Neural progenitor cell (in vitro differentiated cells): ENCODE measurements around the gene SLAIN1. TPM values are rescaled to one million over a fixed set of nuclear protein-coding genes. Genes with fewer than 3 reads are reported as not detected.

Source experiments
- DNase-seq: peaks from one replicate; pipeline ENCODE4 v3.0.0-alpha.2; 2016; ENCODE audit warnings: low spot score
- H2AFZ ChIP-seq: fragments of 200-600 bp; sonication (generic); replicated peaks from 2 replicates; pipeline ENCODE4 v1.6.1; 2016; ENCODE audit warnings: antibody characterized with exemption
- H3F3A ChIP-seq: fragments of 200-600 bp; sonication (generic); 2 replicates; pipeline ENCODE4 v1.6.1; 2016; ENCODE audit warnings: antibody characterized with exemption, low read depth
- H3K27ac ChIP-seq: fragments of 200-600 bp; sonication (generic); 2 replicates; pipeline ENCODE4 v1.5.1; 2016; ENCODE audit warnings: mild to moderate bottlenecking
- H3K27me3 ChIP-seq: fragments of 200-600 bp; sonication (generic); 2 replicates; pipeline ENCODE4 v1.6.1; 2016; ENCODE audit warnings: mild to moderate bottlenecking, moderate library complexity
- H3K36me3 ChIP-seq: fragments of 200-600 bp; sonication (generic); 2 replicates; pipeline ENCODE4 v1.5.1; 2016
- H3K4me1 ChIP-seq: fragments of 200-600 bp; sonication (generic); 2 replicates; pipeline ENCODE4 v1.6.1; 2016; ENCODE audit warnings: mixed run types
- H3K4me2 ChIP-seq: fragments of 200-600 bp; sonication (generic); 2 replicates; pipeline ENCODE4 v1.6.1; 2016
- H3K4me3 ChIP-seq: fragments of 200-600 bp; sonication (generic); 2 replicates; pipeline ENCODE4 v1.5.1; 2016
- H3K79me2 ChIP-seq: fragments of 200-600 bp; sonication (generic); 2 replicates; pipeline ENCODE4 v1.6.1; 2016; ENCODE audit warnings: low read depth
- H3K9ac ChIP-seq: fragments of 200-600 bp; sonication (generic); 2 replicates; pipeline ENCODE4 v1.6.1; 2016
- H3K9me3 ChIP-seq: fragments of 200-600 bp; sonication (generic); 2 replicates; pipeline ENCODE4 v1.5.1; 2016; ENCODE audit warnings: low read depth
- H4K20me1 ChIP-seq: fragments of 200-600 bp; sonication (generic); 2 replicates; pipeline ENCODE4 v1.6.1; 2016; ENCODE audit warnings: low read depth
- H3K27ac Mint-ChIP-seq: 3 replicates; pipeline ENCODE4 v1.8.0; 2021; ENCODE audit warnings: mixed read lengths
- H3K27me3 Mint-ChIP-seq: 2 replicates; pipeline ENCODE4 v1.8.0; 2022; ENCODE audit warnings: low read depth, mild to moderate bottlenecking, inconsistent platforms, moderate library complexity, mixed read lengths; ENCODE audit not compliant: insufficient read depth
- H3K36me3 Mint-ChIP-seq: 3 replicates; pipeline ENCODE4 v1.8.0; 2021; ENCODE audit warnings: mixed read lengths
- H3K4me1 Mint-ChIP-seq: 3 replicates; pipeline ENCODE4 v1.8.0; 2021; ENCODE audit warnings: mixed read lengths
- H3K4me3 Mint-ChIP-seq: 3 replicates; pipeline ENCODE4 v1.8.0; 2021; ENCODE audit warnings: mild to moderate bottlenecking, moderate library complexity, mixed read lengths
- H3K9me3 Mint-ChIP-seq: 3 replicates; pipeline ENCODE4 v1.8.0; 2020; ENCODE audit warnings: mixed read lengths
- CTCF ChIP-seq: fragments of 200-600 bp; sonication (generic); IDR thresholded peaks from 2 replicates; pipeline ENCODE4 v1.5.1; 2017; ENCODE audit warnings: antibody characterized with exemption, mild to moderate bottlenecking
- EZH2 ChIP-seq: fragments of 200-600 bp; sonication (generic); IDR thresholded peaks from 2 replicates; pipeline ENCODE4 v1.6.1; 2017; ENCODE audit warnings: antibody characterized with exemption, mild to moderate bottlenecking, moderate library complexity
- EZH2phosphoT487 ChIP-seq: fragments of 200-600 bp; sonication (generic); IDR thresholded peaks from 2 replicates; pipeline ENCODE4 v1.6.1; 2017; ENCODE audit warnings: antibody characterized with exemption
- total RNA-seq: library from RNA; depleted of rRNA; stranded (reverse); fragments of >200 nt; gene quantifications from 2 replicates; pipeline ENCODE4 v1.2.3, GENCODE V29; 2015; ENCODE audit warnings: low replicate concordance

Gene SLAIN1
- total RNA-seq, 1 donor from 2014 or later: 87.2 TPM

GRCh38 chr13:77781808-77782207 lies 84.3 kb downstream of the SLAIN1 start:
- Histone ChIP-seq H3K4me1 (peaks cover 20% of the 10 kb centered on the region), H3K9ac (no peak overlapping the region), H3K9me3 (no peaks in the 10 kb centered on the region), H3K36me3 (no peaks in the 10 kb centered on the region), H4K20me1 (no peaks in the 10 kb centered on the region), H3K4me2 (no peak overlapping the region), H3K4me3 (no peak overlapping the region), H2AFZ (no peak overlapping the region), H3K79me2 (no peaks in the 10 kb centered on the region), H3K27me3 (peaks cover 12% of the 10 kb centered on the region), H3K27ac (no peak overlapping the region), H3F3A (peaks cover 17% of the 10 kb centered on the region)
- Mint-ChIP-seq H3K36me3 (peaks cover 14% of the 10 kb centered on the region), H3K27me3 (peaks cover 10% of the 10 kb centered on the region), H3K9me3 (peaks cover 16% of the 10 kb centered on the region), H3K4me1 (peaks cover 56% of the 10 kb centered on the region), H3K4me3 (no peak overlapping the region), H3K27ac (peak overlapping the region; percentile 94)
- TF ChIP-seq CTCF (no peak), EZH2 (no peak), EZH2phosphoT487 (no peak)
- DNase-seq: no peak

- Mint-ChIP-seq H3K9me3 (peaks cover 23% of the 10 kb centered on the region), H3K36me3 (peaks cover 17% of the 10 kb centered on the region)
- H3K27ac ChIP-seq: no peak overlapping the region
Measured at GRCh38 chr13:77784515-77784914, 87.0 kb downstream of the SLAIN1 start.

GRCh38 chr13:77786695-77787287 lies 89.3 kb downstream of the SLAIN1 start:
- Mint-ChIP-seq H3K36me3 (peaks cover 26% of the 10 kb centered on the region), H3K27me3 (peaks cover 3% of the 10 kb centered on the region), H3K9me3 (peaks cover 36% of the 10 kb centered on the region), H3K4me1 (peaks cover 33% of the 10 kb centered on the region), H3K27ac (peak overlapping the region; percentile 30), H3K4me3 (no peak overlapping the region)
- Histone ChIP-seq H3F3A (peaks cover 17% of the 10 kb centered on the region), H3K27me3 (peaks cover 12% of the 10 kb centered on the region), H3K9ac (no peak overlapping the region), H2AFZ (no peak overlapping the region), H4K20me1 (no peaks in the 10 kb centered on the region), H3K9me3 (no peaks in the 10 kb centered on the region), H3K27ac (no peak overlapping the region), H3K4me2 (no peak overlapping the region), H3K4me3 (no peak overlapping the region), H3K79me2 (no peaks in the 10 kb centered on the region), H3K4me1 (peaks cover 15% of the 10 kb centered on the region), H3K36me3 (no peaks in the 10 kb centered on the region)
- DNase-seq: no peak
- TF ChIP-seq CTCF (no peak), EZH2 (no peak), EZH2phosphoT487 (no peak)

More at GRCh38 chr13:77784515-77784914, 87.0 kb downstream of the SLAIN1 start:
- peak; percentile 25 for DNase-seq
- Mint-ChIP-seq H3K4me3 (no peak overlapping the region), H3K4me1 (peaks cover 50% of the 10 kb centered on the region), H3K27ac (peak overlapping the region; percentile 90), H3K27me3 (peaks cover 6% of the 10 kb centered on the region)
- Histone ChIP-seq H3F3A (peaks cover 17% of the 10 kb centered on the region), H3K4me3 (no peak overlapping the region), H3K9ac (no peak overlapping the region), H3K79me2 (no peaks in the 10 kb centered on the region), H2AFZ (peak overlapping the region; percentile 87), H3K27me3 (peaks cover 12% of the 10 kb centered on the region), H3K4me1 (peaks cover 20% of the 10 kb centered on the region), H3K4me2 (peak overlapping the region; percentile 25), H3K9me3 (no peaks in the 10 kb centered on the region), H3K36me3 (no peaks in the 10 kb centered on the region), H4K20me1 (no peaks in the 10 kb centered on the region)
- no peak for TF ChIP-seq EZH2
- TF ChIP-seq CTCF: no peak
- no peak for TF ChIP-seq EZH2phosphoT487
